Measurements from ENCODE around the gene POLR2B. TPM values are rescaled to one million over a fixed set of nuclear protein-coding genes. Genes with fewer than 3 reads are reported as not detected.

POLR2B gene
- total RNA-seq, 1 experiment from 2014 or later = 115 TPM

DNA sequence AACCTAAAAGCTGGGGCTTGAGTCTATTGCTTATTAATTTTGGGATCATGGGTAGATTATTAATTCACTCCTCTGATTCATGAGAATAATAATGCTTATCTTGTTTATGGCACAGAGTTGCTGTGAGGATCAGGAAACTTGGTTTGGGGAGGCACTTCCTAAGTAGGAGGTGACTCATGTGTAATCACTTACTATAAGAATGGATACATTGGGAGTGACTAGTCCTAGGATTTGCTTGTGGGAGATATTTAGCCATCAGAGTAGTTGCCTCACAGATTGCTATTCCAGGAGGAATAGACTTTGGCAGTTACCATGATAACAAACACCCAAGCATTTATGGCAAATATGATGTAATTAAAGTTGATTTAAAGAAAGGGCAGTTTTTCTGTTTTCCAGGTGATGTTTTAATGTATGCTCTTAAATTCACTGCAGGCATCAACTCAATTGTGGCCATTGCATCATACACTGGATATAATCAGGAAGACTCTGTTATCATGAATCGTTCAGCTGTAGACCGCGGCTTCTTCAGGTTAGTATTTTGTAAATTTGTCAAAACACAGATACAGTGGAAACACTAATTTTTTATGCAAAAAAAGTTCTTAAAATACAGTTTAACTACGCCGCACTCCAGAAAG lies 41.9 kb downstream of the POLR2B start:
- peaks cover 1% of the 10 kb centered on the region; the same call in 1 of the 2 replicates for H3K36me3 ChIP-seq (ENCODE audit: control insufficient read depth, insufficient read depth, low read length)
- Mint-ChIP-seq H3K9me3 (ENCODE audit: unreplicated experiment) (no peaks in the 10 kb centered on the region), H3K4me1 (ENCODE audit: low read depth, unreplicated experiment) (no peaks in the 10 kb centered on the region), H3K36me3 (ENCODE audit: insufficient read depth, unreplicated experiment) (peaks cover 85% of the 10 kb centered on the region), H3K27ac (ENCODE audit: unreplicated experiment) (no peak overlapping the region), H3K4me3 (ENCODE audit: unreplicated experiment) (no peak overlapping the region), H3K27me3 (ENCODE audit: insufficient read depth, unreplicated experiment) (no peaks in the 10 kb centered on the region)
- no peak overlapping the region for H3K4me3 ChIP-seq (ENCODE audit: low read depth, low read length)
- CTCF ChIA-PET = no interaction called here
- intact Hi-C loops (cut with micrococcal nuclease; ENCODE audit: unreplicated experiment) = no loop called here
- DNase-seq = no peak
- BruUV-seq (replicated peaks) = no TSS peak
- no peaks in the 10 kb centered on the region for H3K9me3 ChIP-seq
- H3K4me1 ChIP-seq = no peaks in the 10 kb centered on the region
- H3K27me3 ChIP-seq (replicated peaks; ENCODE audit: control insufficient read depth, insufficient read depth, low read length) = no peaks in the 10 kb centered on the region
- POLR2A ChIA-PET = no interaction called here
- no peak for TF ChIP-seq CTCF (IDR thresholded peaks at IDR 0.05; ENCODE audit: insufficient read depth in 1 of 2, low read depth in 1 of 2, low read length in 1 of 2, severe bottlenecking in 1 of 2, unreplicated experiment in 1 of 2)

DNA sequence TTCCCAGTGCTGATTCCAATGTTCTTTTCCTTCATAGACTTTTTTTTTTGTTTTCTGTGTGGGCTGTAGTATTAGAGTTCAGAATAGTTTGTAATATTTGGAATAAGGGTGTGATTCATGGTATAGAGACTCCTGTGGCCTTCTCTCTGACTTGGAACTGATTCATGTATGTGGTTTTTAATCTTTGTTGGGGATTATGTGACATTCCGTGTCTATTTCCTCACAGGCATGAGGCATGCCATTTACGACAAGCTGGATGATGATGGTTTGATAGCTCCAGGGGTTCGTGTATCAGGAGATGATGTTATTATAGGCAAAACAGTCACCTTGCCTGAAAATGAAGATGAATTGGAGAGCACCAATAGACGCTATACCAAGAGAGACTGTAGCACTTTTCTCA lies 44.4 kb downstream of the POLR2B start:
- intact Hi-C loops (cut with micrococcal nuclease; ENCODE audit: unreplicated experiment) = no loop called here
- CTCF ChIA-PET = no interaction called here
- no peaks in the 10 kb centered on the region for H3K9me3 Mint-ChIP-seq (ENCODE audit: unreplicated experiment)

GRCh38 chr4:57034520-57034919 lies 55.8 kb downstream of the POLR2B start:
- Mint-ChIP-seq H3K27me3 (ENCODE audit: insufficient read depth, unreplicated experiment) (no peaks in the 10 kb centered on the region), H3K4me1 (ENCODE audit: low read depth, unreplicated experiment) (peaks cover 11% of the 10 kb centered on the region), H3K4me3 (ENCODE audit: unreplicated experiment) (no peak overlapping the region), H3K27ac (ENCODE audit: unreplicated experiment) (no peak overlapping the region), H3K36me3 (ENCODE audit: insufficient read depth, unreplicated experiment) (peaks cover 28% of the 10 kb centered on the region), H3K9me3 (ENCODE audit: unreplicated experiment) (no peaks in the 10 kb centered on the region)
- BruUV-seq (replicated peaks) = no TSS peak
- CTCF ChIA-PET = no interaction called here
- no peaks in the 10 kb centered on the region for H3K36me3 ChIP-seq (ENCODE audit: control insufficient read depth, insufficient read depth, low read length)
- DNase-seq = no peak
- POLR2A ChIA-PET = no interaction called here
- TF ChIP-seq CTCF (IDR thresholded peaks at IDR 0.05; ENCODE audit: insufficient read depth in 1 of 2, low read depth in 1 of 2, low read length in 1 of 2, severe bottlenecking in 1 of 2, unreplicated experiment in 1 of 2) = no peak
- no peaks in the 10 kb centered on the region for H3K27me3 ChIP-seq (replicated peaks; ENCODE audit: control insufficient read depth, insufficient read depth, low read length)
- no peaks in the 10 kb centered on the region for H3K9me3 ChIP-seq
- no peaks in the 10 kb centered on the region; the same call in 1 of the 2 replicates for H3K4me1 ChIP-seq
- no peak overlapping the region for H3K4me3 ChIP-seq (ENCODE audit: low read depth, low read length)
- intact Hi-C loops (cut with micrococcal nuclease; ENCODE audit: unreplicated experiment) = no loop called here

More for the DNA sequence above, 44.4 kb downstream of the POLR2B start:
- POLR2A ChIA-PET = no interaction called here
- Mint-ChIP-seq H3K4me1 (ENCODE audit: low read depth, unreplicated experiment) (no peaks in the 10 kb centered on the region), H3K4me3 (ENCODE audit: unreplicated experiment) (no peak overlapping the region), H3K27ac (ENCODE audit: unreplicated experiment) (no peak overlapping the region), H3K27me3 (ENCODE audit: insufficient read depth, unreplicated experiment) (no peaks in the 10 kb centered on the region), H3K36me3 (ENCODE audit: insufficient read depth, unreplicated experiment) (peaks cover 89% of the 10 kb centered on the region)
- no TSS peak for BruUV-seq (replicated peaks)
- TF ChIP-seq CTCF (IDR thresholded peaks at IDR 0.05; ENCODE audit: insufficient read depth in 1 of 2, low read depth in 1 of 2, low read length in 1 of 2, severe bottlenecking in 1 of 2, unreplicated experiment in 1 of 2) = no peak
- Histone ChIP-seq H3K27me3 (replicated peaks; ENCODE audit: control insufficient read depth, insufficient read depth, low read length) (no peaks in the 10 kb centered on the region), H3K4me1 (no peaks in the 10 kb centered on the region), H3K9me3 (no peaks in the 10 kb centered on the region), H3K36me3 (ENCODE audit: control insufficient read depth, insufficient read depth, low read length) (peaks cover 1% of the 10 kb centered on the region; the same call in 1 of the 2 replicates), H3K4me3 (ENCODE audit: low read depth, low read length) (no peak overlapping the region)
- no peak for DNase-seq

Measured in Caco-2 (cell line).